OCI-LY7 (cell line): ENCODE measurements around the gene ENGASE. TPM values are rescaled to one million over a fixed set of nuclear protein-coding genes. Genes with fewer than 3 reads are reported as not detected.

Experiments used
- BruUV-seq: library from RNA; stranded (reverse); fragments of 400-500 nt; replicated peaks from 2 replicates; lab custom pipeline; 2021; lab: Mats Ljungman, UMichigan
- CTCF ChIA-PET: fragments of 300-600 bp; sonication (Branson Sonifier 250); formaldehyde crosslinking; loops from one replicate; lab custom pipeline; 2022; ENCODE audit warnings: antibody characterized with exemption; ENCODE audit not compliant: unreplicated experiment; lab: Charles Lee
- POLR2A ChIA-PET: fragments of 300-600 bp; sonication (Branson Sonifier 250); formaldehyde crosslinking; loops from one replicate; lab custom pipeline; 2022; ENCODE audit warnings: antibody characterized with exemption; lab: Charles Lee
- DNase-seq: peaks from one replicate; pipeline ENCODE4 v3.0.0-alpha.2; 2015; ENCODE audit warnings: low spot score
- H2AFZ ChIP-seq: fragments of 200-600 bp; sonication (generic), shearing (Covaris generic); 2 replicates; pipeline ENCODE4 v1.6.1; 2014; ENCODE audit warnings: mild to moderate bottlenecking, antibody characterized with exemption, low read length, moderate library complexity
- H3K27ac ChIP-seq: fragments of 200-600 bp; sonication (generic); 2 replicates; pipeline ENCODE4 v1.5.1; 2014; ENCODE audit warnings: mixed run types, low read depth, mild to moderate bottlenecking, moderate library complexity, low read length, inconsistent platforms; ENCODE audit not compliant: poor library complexity, severe bottlenecking
- H3K36me3 ChIP-seq: fragments of 200-600 bp; sonication (generic); 2 replicates; pipeline ENCODE4 v1.6.1; 2014; ENCODE audit warnings: mild to moderate bottlenecking, antibody characterized with exemption, low read length, moderate library complexity, mixed read lengths; ENCODE audit not compliant: insufficient read depth
- H3K4me1 ChIP-seq: fragments of 200-600 bp; sonication (generic); 2 replicates; pipeline ENCODE4 v1.5.1; 2014; ENCODE audit warnings: mild to moderate bottlenecking, low read length; ENCODE audit not compliant: insufficient read depth, poor library complexity, severe bottlenecking
- H3K4me2 ChIP-seq: fragments of 200-600 bp; sonication (generic); 2 replicates; pipeline ENCODE4 v1.6.1; 2014; ENCODE audit warnings: mild to moderate bottlenecking, low read length
- H3K4me3 ChIP-seq: fragments of 200-600 bp; sonication (generic); 2 replicates; pipeline ENCODE4 v1.5.1; 2014; ENCODE audit warnings: mild to moderate bottlenecking, low read depth, low read length; ENCODE audit not compliant: poor library complexity, severe bottlenecking
- H3K79me2 ChIP-seq: fragments of 200-600 bp; sonication (generic); 2 replicates; pipeline ENCODE4 v1.6.1; 2016; ENCODE audit warnings: low read depth, mild to moderate bottlenecking, low read length, moderate library complexity, mixed read lengths; ENCODE audit not compliant: insufficient read depth
- H3K9me2 ChIP-seq: fragments of 200-600 bp; sonication (generic); 2 replicates; pipeline ENCODE4 v1.6.1; 2016; ENCODE audit warnings: mild to moderate bottlenecking, low read length, mixed read lengths; ENCODE audit not compliant: insufficient read depth
- H3K9me3 ChIP-seq: fragments of 200-600 bp; sonication (generic); 2 replicates; pipeline ENCODE4 v1.6.1; 2014; ENCODE audit warnings: mild to moderate bottlenecking, mixed run types, low read length, mixed read lengths
- H4K20me1 ChIP-seq: fragments of 200-600 bp; sonication (generic); 2 replicates; pipeline ENCODE4 v1.6.1; 2014; ENCODE audit warnings: mild to moderate bottlenecking, antibody characterized with exemption, low read length, moderate library complexity, mixed read lengths; ENCODE audit not compliant: insufficient read depth
- CTCF ChIP-seq: fragments of 200-600 bp; sonication (generic); conservative IDR thresholded peaks from 2 replicates; pipeline ENCODE4 v1.5.1; 2014; ENCODE audit warnings: mild to moderate bottlenecking, antibody characterized with exemption, low read length, moderate library complexity, mixed read lengths
- EZH2phosphoT487 ChIP-seq: fragments of 200-600 bp; sonication (generic); IDR thresholded peaks from 2 replicates; pipeline ENCODE4 v1.6.1; 2018; ENCODE audit warnings: low read depth, borderline replicate concordance, mild to moderate bottlenecking, mixed run types, antibody characterized with exemption, low read length, moderate library complexity, mixed read lengths
- intact Hi-C: fragments of 100-400 bp; cut with micrococcal nuclease; formaldehyde crosslinking; loops from one replicate; pipeline ENCODE4 v1.10.0; 2022; ENCODE audit not compliant: unreplicated experiment
- total RNA-seq, 2 experiments: library from RNA; depleted of rRNA in 1 of 2; stranded (reverse); fragments of >200 nt in 1 of 2; shearing (Covaris generic) in 1 of 2; gene quantifications; 2 replicates each; pipeline ENCODE4 v1.2.3, GENCODE V29; 2014 to 2022

ENGASE gene
- total RNA-seq, 2 experiments from 2014 or later, result 8.4 to 35.1 TPM

DNA sequence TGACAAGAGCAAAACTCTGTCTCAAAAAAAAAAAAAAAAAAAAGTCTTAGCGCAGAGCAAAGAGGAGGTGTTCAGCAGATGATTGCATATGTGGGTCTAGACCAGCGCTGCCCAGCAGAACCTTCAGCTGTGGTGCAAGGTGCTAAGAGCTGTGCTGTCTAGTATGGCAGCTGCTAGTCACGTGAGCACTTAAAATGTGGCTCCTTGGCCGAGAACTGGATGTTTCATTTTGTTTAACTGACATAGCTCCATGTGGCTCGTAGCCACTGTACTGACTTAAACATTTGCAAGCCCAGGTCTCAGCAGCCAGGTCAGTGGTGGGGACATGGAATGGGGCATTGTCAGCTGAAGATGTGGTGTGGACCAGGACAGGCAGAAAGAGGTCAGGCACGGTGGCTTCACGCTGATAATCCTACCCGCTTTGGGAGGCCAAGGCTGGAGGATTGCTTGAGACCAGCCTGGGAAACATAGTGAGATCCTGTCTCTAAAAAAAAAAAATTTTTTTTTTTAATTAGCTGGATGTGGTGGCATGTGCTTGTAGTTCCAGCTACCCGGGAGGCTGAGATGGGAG, 41.5 kb upstream of the ENGASE start:
- Histone ChIP-seq H3K4me1 (no peaks in the 10 kb centered on the region), H3K9me2 (no peaks in the 10 kb centered on the region), H3K4me3 (no peak overlapping the region), H3K27ac (no peak overlapping the region), H3K36me3 (no peaks in the 10 kb centered on the region), H3K4me2 (no peak overlapping the region), H2AFZ (no peak overlapping the region), H3K79me2 (no peaks in the 10 kb centered on the region), H3K9me3 (no peaks in the 10 kb centered on the region), H4K20me1 (no peaks in the 10 kb centered on the region)
- intact Hi-C loops, result no loop called here
- BruUV-seq, result no TSS peak
- DNase-seq, result no peak
- POLR2A ChIA-PET, result no interaction called here
- CTCF ChIA-PET, result interaction anchor here (0.5 kb wide), 1 partner anchor 176 kb away, joined by 3 read pairs; no protein-coding TSS in a partner anchor
- TF ChIP-seq CTCF, result no peak
- TF ChIP-seq EZH2phosphoT487, result no peak

- Histone ChIP-seq H3K4me3 (no peak overlapping the region), H3K36me3 (no peaks in the 10 kb centered on the region), H3K27ac (no peak overlapping the region), H3K9me3 (no peaks in the 10 kb centered on the region), H2AFZ (no peak overlapping the region), H4K20me1 (no peaks in the 10 kb centered on the region), H3K4me1 (no peaks in the 10 kb centered on the region), H3K79me2 (no peaks in the 10 kb centered on the region), H3K4me2 (no peak overlapping the region), H3K9me2 (no peaks in the 10 kb centered on the region)
- CTCF ChIA-PET, result no interaction called here
- BruUV-seq, result no TSS peak
- TF ChIP-seq EZH2phosphoT487 (no peak), CTCF (no peak)
- DNase-seq, result no peak
- POLR2A ChIA-PET, result no interaction called here
- intact Hi-C loops, result no loop called here
Observed at GRCh38 chr17:79033741-79034501, 40.7 kb upstream of the ENGASE start.

DNA sequence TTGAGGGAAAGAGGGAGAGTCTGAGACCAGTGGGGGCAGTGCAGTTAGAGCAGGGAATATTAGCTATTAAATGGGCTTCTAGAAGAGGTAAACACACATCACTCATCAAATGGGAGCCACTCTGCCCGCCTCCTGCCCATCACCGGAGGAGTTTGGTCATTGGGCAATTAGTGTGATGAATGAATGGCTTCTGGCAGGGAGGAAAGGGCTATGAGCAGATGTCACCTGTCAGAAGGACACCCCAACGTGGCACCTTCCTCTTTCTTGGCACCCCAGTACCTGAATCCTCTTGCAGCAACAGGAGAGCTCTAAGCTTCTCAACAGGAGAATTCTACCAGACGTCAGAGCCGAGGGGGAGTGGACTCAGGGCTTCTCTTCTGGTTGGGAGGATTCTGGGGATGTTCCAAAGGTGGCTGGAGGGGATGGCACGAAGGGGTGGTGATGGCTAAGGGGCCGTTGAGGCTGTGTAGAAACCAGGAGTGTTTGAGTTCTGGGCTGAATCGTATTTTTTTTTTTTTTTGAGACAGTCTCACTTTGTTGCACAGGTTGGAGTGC, 39.6 kb upstream of the ENGASE start:
- Histone ChIP-seq H3K36me3 (no peaks in the 10 kb centered on the region), H3K4me3 (no peak overlapping the region), H3K9me3 (no peaks in the 10 kb centered on the region), H2AFZ (no peak overlapping the region), H3K9me2 (no peaks in the 10 kb centered on the region), H3K4me1 (no peaks in the 10 kb centered on the region), H3K79me2 (no peaks in the 10 kb centered on the region), H3K27ac (no peak overlapping the region), H3K4me2 (no peak overlapping the region), H4K20me1 (no peaks in the 10 kb centered on the region)
- POLR2A ChIA-PET, result no interaction called here
- intact Hi-C loops, result no loop called here
- BruUV-seq, result no TSS peak
- CTCF ChIA-PET, result no interaction called here
- TF ChIP-seq CTCF (no peak), EZH2phosphoT487 (no peak)
- no peak for DNase-seq
